ENCODE measurements around the gene HMGCR. TPM values are rescaled to one million over a fixed set of nuclear protein-coding genes. Genes with fewer than 3 reads are reported as not detected.

Gene HMGCR
- total and polyA plus RNA-seq, 2 of the 8 experiments (the other 6 are each of a cell fraction or from before 2014, with no cell fraction given), result 45.8 to 199 TPM

GRCh38 chr5:75373862-75374261 is 36.8 kb downstream of the HMGCR start:
- Histone ChIP-seq H3K27me3 (replicated peaks in 1 of 4; ENCODE audit: control insufficient read depth in 3 of 4, extremely low read depth in 1 of 4, insufficient read depth in 3 of 4, low read length in 3 of 4) (no peaks in the 10 kb centered on the region), H2BK15ac (ENCODE audit: low read length) (no peak overlapping the region), H3K9ac (replicated peaks in 1 of 4; ENCODE audit: extremely low read depth in 1 of 4, low read depth in 3 of 4, low read length in 3 of 4) (no peak overlapping the region), H3K4me1 (replicated peaks in 1 of 4; ENCODE audit: control insufficient read depth in 3 of 4, insufficient read depth in 4 of 4, low read length in 3 of 4) (peaks cover 0 to 3% (median 1%) of the 10 kb centered on the region in 4 experiments; a peak in 2 of 7 replicates), H4K91ac (replicated peaks; ENCODE audit: insufficient read length, low read length) (no peak overlapping the region), H2BK5ac (ENCODE audit: low read depth, low read length) (no peak overlapping the region), H2BK120ac (replicated peaks; ENCODE audit: low read depth, low read length) (no peak overlapping the region), H3K79me2 (ENCODE audit: control insufficient read depth in 1 of 2, insufficient read depth in 2 of 2, low read length in 2 of 2) (no peaks in the 10 kb centered on the region), H3K4ac (replicated peaks; ENCODE audit: insufficient read length, low read depth, low read length) (no peak overlapping the region), H3K9me3 (ENCODE audit: insufficient read depth in 2 of 2, low read depth in 1 of 2, low read length in 1 of 2) (no peaks in the 10 kb centered on the region), H3K4me3 (ENCODE audit: extremely low read depth in 1 of 4, insufficient read depth in 2 of 4, low read depth in 3 of 4, low read length in 4 of 4) (no peak overlapping the region), H4K5ac (ENCODE audit: insufficient read length, low read depth, low read length) (no peak overlapping the region), H2AFZ (ENCODE audit: low read length) (no peak overlapping the region), H3K18ac (ENCODE audit: extremely low read depth, low read length) (no peak overlapping the region), H2AK5ac (ENCODE audit: low read depth, low read length) (no peak overlapping the region), H2BK12ac (ENCODE audit: low read depth, low read length) (no peak overlapping the region), H3K36me3 (ENCODE audit: control insufficient read depth in 2 of 4, insufficient read depth in 4 of 4, low read length in 3 of 4) (peaks cover 1 to 3% (median 2%) of the 10 kb centered on the region in 4 experiments; a peak in 5 of 8 replicates), H4K20me1 (replicated peaks in 1 of 2; ENCODE audit: control insufficient read depth in 1 of 2, insufficient read depth in 2 of 2, low read length in 2 of 2) (no peaks in the 10 kb centered on the region), H3K23me2 (ENCODE audit: low read depth, low read length) (no peaks in the 10 kb centered on the region), H3K23ac (ENCODE audit: insufficient read length) (no peak overlapping the region), H3K14ac (ENCODE audit: insufficient read length) (no peak overlapping the region), H3K4me2 (ENCODE audit: insufficient read depth in 1 of 2, low read depth in 2 of 2, low read length in 2 of 2) (no peak overlapping the region), H3K79me1 (ENCODE audit: low read depth, low read length) (no peaks in the 10 kb centered on the region), H2BK20ac (ENCODE audit: low read length) (no peak overlapping the region), H4K8ac (ENCODE audit: extremely low read depth, insufficient read depth, low read length) (no peak overlapping the region), H3K56ac (replicated peaks; ENCODE audit: insufficient read length, low read depth, low read length) (no peak overlapping the region), H3K27ac (ENCODE audit: low read depth, low read length) (no peak overlapping the region)
- DNase-seq (ENCODE audit: low read depth in 1 of 2, low spot score in 2 of 2), result no peak
- 92% methylated on average over 1 of the region's 2 CpGs; no CpG with 5 or more reads in 1 of the 2 experiments for WGBS, 2 experiments (ENCODE audit: extremely low coverage in 1 of 2, insufficient coverage in 1 of 2, insufficient read length in 1 of 2, insufficient replicate concordance in 2 of 2, low coverage in 1 of 2, low lambda C conversion rate in 2 of 2, missing lambda C conversion rate in 1 of 2)
- POLR2A ChIA-PET (ENCODE audit: partially characterized antibody), result no interaction called here
- FAIRE-seq, result no peak
- TF ChIP-seq SP1 (IDR thresholded peaks at IDR 0.05; ENCODE audit: low read depth, low read length) (no peak), EZH2 (IDR thresholded peaks at IDR 0.05; ENCODE audit: low read depth, low read length, severe bottlenecking) (no peak), POLR2A (IDR thresholded peaks at IDR 0.05; ENCODE audit: control extremely low read depth in 1 of 2, low read depth in 2 of 2, low read length in 2 of 2) (no peak)
- CTCF ChIA-PET (ENCODE audit: partially characterized antibody), result interaction anchor here (0.9 to 1.3 kb wide), 3 partner anchors 9 to 308 kb away, joined by 3 to 5 read pairs (median 3); no protein-coding TSS in a partner anchor
